Fibroblast of lung (primary cell): ENCODE data around the gene KIF26B. TPM values are rescaled to one million over a fixed set of nuclear protein-coding genes. Genes with fewer than 3 reads are reported as not detected.

Experiments
- DNase-seq, 2 donors: peaks; one replicate each; pipeline versions ENCODE4 v3.0.0 to v3.0.0-alpha.2; 2010; ENCODE audit warnings: low read depth in 2 of 2
- H2AFZ ChIP-seq: 2 replicates; pipeline ENCODE4 v1.5.1; 2012; ENCODE audit warnings: low read length, control low read depth, inconsistent platforms
- H3K27ac ChIP-seq: 2 replicates; pipeline ENCODE4 v1.5.1; 2011; ENCODE audit warnings: low read length, control low read depth; ENCODE audit not compliant: insufficient read depth
- H3K27me3 ChIP-seq: 2 replicates; pipeline ENCODE4 v1.5.1; 2011; ENCODE audit warnings: mild to moderate bottlenecking, low read length; ENCODE audit not compliant: control insufficient read depth, insufficient read depth
- H3K36me3 ChIP-seq: 2 replicates; pipeline ENCODE4 v1.5.1; 2011; ENCODE audit warnings: low read length; ENCODE audit not compliant: control insufficient read depth, insufficient read depth
- H3K4me1 ChIP-seq: 2 replicates; pipeline ENCODE4 v1.5.1; 2011; ENCODE audit warnings: low read length; ENCODE audit not compliant: control insufficient read depth, insufficient read depth; ENCODE audit errors: extremely low read depth
- H3K4me2 ChIP-seq: 2 replicates; pipeline ENCODE4 v1.5.1; 2011; ENCODE audit warnings: low read length, control low read depth; ENCODE audit not compliant: insufficient read depth; ENCODE audit errors: extremely low read depth
- H3K4me3 ChIP-seq, 4 experiments: fragments of 200-600 bp in 1 of 4; sonication (generic) in 1 of 4; replicated peaks in 1 of 4; 2 replicates each; pipeline ENCODE4 v1.5.1; 2011 to 2016; ENCODE audit warnings: low read length in 4 of 4, low read depth in 3 of 4, mild to moderate bottlenecking in 3 of 4, control low read depth in 2 of 4, inconsistent platforms in 1 of 4, mixed read lengths in 1 of 4; ENCODE audit not compliant: insufficient read depth in 1 of 4; ENCODE audit errors: control extremely low read depth in 1 of 4
- H3K79me2 ChIP-seq: 2 replicates; pipeline ENCODE4 v1.5.1; 2012; ENCODE audit warnings: mild to moderate bottlenecking, low read length, inconsistent platforms; ENCODE audit not compliant: control insufficient read depth, insufficient read depth
- H3K9ac ChIP-seq: 2 replicates; pipeline ENCODE4 v1.5.1; 2011; ENCODE audit warnings: mild to moderate bottlenecking, low read length, control low read depth; ENCODE audit not compliant: insufficient read depth
- H3K9me3 ChIP-seq: 2 replicates; pipeline ENCODE4 v1.5.1; 2012; ENCODE audit warnings: low read depth, low read length; ENCODE audit not compliant: control insufficient read depth, insufficient read depth
- H4K20me1 ChIP-seq: 2 replicates; pipeline ENCODE4 v1.5.1; 2011; ENCODE audit warnings: low read length; ENCODE audit not compliant: control insufficient read depth, insufficient read depth; ENCODE audit errors: extremely low read depth
- CTCF ChIP-seq, 2 donors: IDR thresholded peaks in 1 of 2; conservative IDR thresholded peaks in 1 of 2; 1 replicate in 1 of 2; 2 replicates in 1 of 2; pipeline ENCODE4 v1.5.1; 2011 to 2012; ENCODE audit warnings: low read length in 2 of 2, control low read depth in 1 of 2, inconsistent platforms in 1 of 2, low read depth in 1 of 2, mild to moderate bottlenecking in 1 of 2
- EZH2 ChIP-seq: IDR thresholded peaks from 2 replicates; pipeline ENCODE4 v1.5.1; 2012; ENCODE audit warnings: low read length, control low read depth, mild to moderate bottlenecking; ENCODE audit errors: missing control alignments
- polyA plus RNA-seq, 2 donors: library from polyadenylated mRNA; depleted of rRNA in 1 of 2; stranded (reverse) in 1 of 2; unstranded in 1 of 2; fragments of >200 nt; gene quantifications; 2 replicates each; pipeline ENCODE4 v1.2.1, GENCODE V29; 2011 to 2012; ENCODE audit warnings: missing spikeins in 1 of 2
- total RNA-seq: library from RNA; depleted of rRNA; stranded (reverse); fragments of >200 nt; gene quantifications from 2 replicates; pipeline ENCODE4 v1.2.1, GENCODE V29; 2014

KIF26B gene
- total and polyA plus RNA-seq, 2 donors (not counting 1 experiment from before 2014, with no cell fraction given), result 5.3 to 6.1 TPM

GRCh38 chr1:245241526-245242130, 86.8 kb downstream of the KIF26B start:
- Histone ChIP-seq H3K79me2 (no peaks in the 10 kb centered on the region), H3K4me2 (no peak overlapping the region), H3K27ac (no peak overlapping the region), H3K4me3 (no peak overlapping the region), H2AFZ (no peak overlapping the region), H3K9me3 (no peaks in the 10 kb centered on the region), H3K4me1 (no peaks in the 10 kb centered on the region), H3K9ac (no peak overlapping the region), H4K20me1 (no peaks in the 10 kb centered on the region), H3K27me3 (no peaks in the 10 kb centered on the region), H3K36me3 (no peaks in the 10 kb centered on the region)
- no peak for DNase-seq
- TF ChIP-seq CTCF (conservative IDR thresholded peaks at IDR 0.05 in 1 of 2, IDR thresholded peaks at IDR 0.05 in 1 of 2; ENCODE audit: low read depth in 1 of 2, low read length in 2 of 2) (no peak), EZH2 (no peak)

GRCh38 chr1:245242989-245243388, 88.2 kb downstream of the KIF26B start:
- no peak for TF ChIP-seq CTCF (conservative IDR thresholded peaks at IDR 0.05 in 1 of 2, IDR thresholded peaks at IDR 0.05 in 1 of 2; ENCODE audit: low read depth in 1 of 2, low read length in 2 of 2)
- no peak for TF ChIP-seq EZH2
- Histone ChIP-seq H3K4me3 (no peak overlapping the region), H3K9ac (no peak overlapping the region), H3K79me2 (no peaks in the 10 kb centered on the region), H3K27me3 (no peaks in the 10 kb centered on the region), H3K9me3 (no peaks in the 10 kb centered on the region), H3K36me3 (no peaks in the 10 kb centered on the region), H2AFZ (no peak overlapping the region), H3K4me1 (no peaks in the 10 kb centered on the region), H4K20me1 (no peaks in the 10 kb centered on the region), H3K4me2 (no peak overlapping the region), H3K27ac (no peak overlapping the region)
- no peak for DNase-seq

GRCh38 chr1:245245021-245245667, 90.4 kb downstream of the KIF26B start:
- Histone ChIP-seq H2AFZ (no peak overlapping the region), H3K9me3 (no peaks in the 10 kb centered on the region), H3K36me3 (no peaks in the 10 kb centered on the region), H3K27me3 (no peaks in the 10 kb centered on the region), H3K79me2 (no peaks in the 10 kb centered on the region), H3K9ac (no peak overlapping the region), H3K4me3 (no peak overlapping the region), H3K4me2 (no peak overlapping the region), H3K27ac (no peak overlapping the region), H4K20me1 (no peaks in the 10 kb centered on the region), H3K4me1 (no peaks in the 10 kb centered on the region)
- DNase-seq, result no peak
- TF ChIP-seq CTCF (conservative IDR thresholded peaks at IDR 0.05 in 1 of 2, IDR thresholded peaks at IDR 0.05 in 1 of 2; ENCODE audit: low read depth in 1 of 2, low read length in 2 of 2) (no peak), EZH2 (no peak)
